Sigmoid colon (tissue), 7 donors: Measurements from ENCODE around the gene CST11. TPM values are rescaled to one million over a fixed set of nuclear protein-coding genes. Genes with fewer than 3 reads are reported as not detected.

Source experiments
- DNase-seq: peaks from one replicate; pipeline ENCODE4 v3.0.0-alpha.2; 2019
- H3K27ac ChIP-seq, 4 donors: fragments of 200-600 bp; sonication (generic); one replicate each; pipeline ENCODE4 v1.5.1; 2016 to 2019; ENCODE audit warnings: mild to moderate bottlenecking in 1 of 4
- H3K27me3 ChIP-seq, 3 donors: fragments of 200-600 bp; sonication (generic); one replicate each; pipeline ENCODE4 v1.5.1; 2019; ENCODE audit warnings: mild to moderate bottlenecking in 1 of 3
- H3K36me3 ChIP-seq, 4 donors: fragments of 200-600 bp; sonication (generic); one replicate each; pipeline ENCODE4 v1.5.1; 2016 to 2019
- H3K4me1 ChIP-seq, 4 donors: fragments of 200-600 bp; sonication (generic); one replicate each; pipeline ENCODE4 v1.5.1; 2017 to 2019
- H3K4me3 ChIP-seq, 4 donors: fragments of 200-600 bp; sonication (generic); one replicate each; pipeline ENCODE4 v1.5.1; 2017 to 2019; ENCODE audit warnings: mild to moderate bottlenecking in 2 of 4, moderate library complexity in 1 of 4
- H3K9me3 ChIP-seq, 4 donors: fragments of 200-600 bp in 3 of 4; sonication (generic) in 3 of 4; one replicate each; pipeline versions ENCODE4 v1.5.1 to v1.6.1; 2013 to 2019
- EP300 ChIP-seq, 4 donors: sonication (generic); formaldehyde crosslinking; IDR thresholded peaks; one replicate each; pipeline ENCODE4 v1.6.1; 2017; ENCODE audit warnings: antibody characterized with exemption in 4 of 4
- POLR2A ChIP-seq, 2 donors: fragments of 450-650 bp; IDR thresholded peaks; one replicate each; pipeline ENCODE4 v1.6.1; 2016; ENCODE audit warnings: antibody characterized with exemption in 2 of 2, mild to moderate bottlenecking in 2 of 2, moderate library complexity in 2 of 2
- POLR2AphosphoS5 ChIP-seq, 4 donors: sonication (generic); formaldehyde crosslinking; IDR thresholded peaks; one replicate each; pipeline ENCODE4 v1.6.1; 2017; ENCODE audit warnings: antibody characterized with exemption in 4 of 4
- WGBS, 2 donors: extraction: QIAGEN DNeasy Blood & Tissue Kit; methylation state at CpG; one replicate each; pipeline ENCODE4 v1.1.7; 2013; 5-methylcytosine and 5-hydroxymethylcytosine counted together
- intact Hi-C: fragments of 100-400 bp; cut with DNase I; formaldehyde crosslinking; loops from one replicate; pipeline ENCODE4 v1.15.1; 2023
- polyA plus RNA-seq, 3 donors: library from polyadenylated mRNA; stranded (reverse); fragments of 200-250 nt; gene quantifications; one replicate each; pipeline ENCODE4 v1.2.3, GENCODE V29; 2013
- total RNA-seq, 4 donors: library from RNA; depleted of rRNA; stranded (reverse); fragments of >200 nt; gene quantifications; one replicate each; pipeline ENCODE4 v1.1.0, GENCODE V29; 2016
- TF ChIP-seq, protein P1 (sequence below), 4 experiments: fragments of 450-650 bp in 3 of 4; fragments of 200-600 bp in 1 of 4; IDR thresholded peaks; one replicate each; pipeline ENCODE4 v1.5.1; 2016 to 2019; ENCODE audit warnings: antibody characterized with exemption in 4 of 4, mild to moderate bottlenecking in 3 of 4, moderate library complexity in 2 of 4
- donor health status: healthy with polysubstance abuse.
- donor health status: Bipolar disorder and iron deficiency.
- donor health status: healthy.

CST11 gene
- total and polyA plus RNA-seq, 7 donors: not detected

DNA sequence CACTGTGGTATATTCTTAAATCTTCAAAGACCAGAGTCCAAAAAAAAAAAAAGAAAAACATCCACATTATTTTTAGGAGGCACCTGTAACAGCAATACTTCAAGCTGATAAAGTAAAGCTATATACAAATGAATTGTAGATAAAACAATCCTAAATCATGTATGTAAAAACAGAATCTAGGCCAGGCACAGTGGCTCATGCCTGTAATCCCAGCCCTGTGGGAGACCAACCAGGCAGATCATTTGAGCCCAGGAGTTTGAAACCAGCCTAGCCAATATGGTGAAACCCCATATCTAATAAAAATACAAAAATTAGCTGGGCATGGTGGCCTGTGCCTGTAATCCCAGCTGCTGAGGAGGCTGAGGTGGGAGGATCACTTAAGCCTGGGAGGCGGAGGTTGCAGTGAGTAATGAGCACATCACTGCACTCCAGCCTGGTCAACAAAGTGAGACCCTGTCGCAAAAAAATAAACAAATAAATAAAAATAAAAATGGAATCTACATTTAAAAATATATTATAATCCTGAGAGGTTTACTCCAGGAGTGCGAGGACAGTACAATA is 38.7 kb downstream of the CST11 start:
- TF ChIP-seq POLR2AphosphoS5 (IDR thresholded peaks at IDR 0.05) (no peak), EP300 (IDR thresholded peaks at IDR 0.05) (no peak), POLR2A (IDR thresholded peaks at IDR 0.05) (no peak)
- TF ChIP-seq, protein P1, sequence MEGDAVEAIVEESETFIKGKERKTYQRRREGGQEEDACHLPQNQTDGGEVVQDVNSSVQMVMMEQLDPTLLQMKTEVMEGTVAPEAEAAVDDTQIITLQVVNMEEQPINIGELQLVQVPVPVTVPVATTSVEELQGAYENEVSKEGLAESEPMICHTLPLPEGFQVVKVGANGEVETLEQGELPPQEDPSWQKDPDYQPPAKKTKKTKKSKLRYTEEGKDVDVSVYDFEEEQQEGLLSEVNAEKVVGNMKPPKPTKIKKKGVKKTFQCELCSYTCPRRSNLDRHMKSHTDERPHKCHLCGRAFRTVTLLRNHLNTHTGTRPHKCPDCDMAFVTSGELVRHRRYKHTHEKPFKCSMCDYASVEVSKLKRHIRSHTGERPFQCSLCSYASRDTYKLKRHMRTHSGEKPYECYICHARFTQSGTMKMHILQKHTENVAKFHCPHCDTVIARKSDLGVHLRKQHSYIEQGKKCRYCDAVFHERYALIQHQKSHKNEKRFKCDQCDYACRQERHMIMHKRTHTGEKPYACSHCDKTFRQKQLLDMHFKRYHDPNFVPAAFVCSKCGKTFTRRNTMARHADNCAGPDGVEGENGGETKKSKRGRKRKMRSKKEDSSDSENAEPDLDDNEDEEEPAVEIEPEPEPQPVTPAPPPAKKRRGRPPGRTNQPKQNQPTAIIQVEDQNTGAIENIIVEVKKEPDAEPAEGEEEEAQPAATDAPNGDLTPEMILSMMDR (IDR thresholded peaks at IDR 0.05): no peak
- Histone ChIP-seq H3K27me3 (no peaks in the 10 kb centered on the region), H3K27ac (no peak overlapping the region), H3K4me1 (peaks cover 0 to 52% (median 16%) of the 10 kb centered on the region in 4 donors), H3K9me3 (no peaks in the 10 kb centered on the region), H3K36me3 (no peaks in the 10 kb centered on the region), H3K4me3 (no peak overlapping the region)
- 93 to 97% methylated on average over 3 of the region's 3 CpGs for WGBS, 2 donors
- DNase-seq: no peak
- intact Hi-C loops: no loop called here

- H3K4me3 ChIP-seq: no peak overlapping the region
- no peaks in the 10 kb centered on the region for H3K9me3 ChIP-seq
- no peaks in the 10 kb centered on the region for H3K27me3 ChIP-seq
- TF ChIP-seq, protein P1 (IDR thresholded peaks at IDR 0.05): no peak
- no peak for TF ChIP-seq EP300 (IDR thresholded peaks at IDR 0.05)
- no peak for TF ChIP-seq POLR2AphosphoS5 (IDR thresholded peaks at IDR 0.05)
- no peak for TF ChIP-seq POLR2A (IDR thresholded peaks at IDR 0.05)
- no peak overlapping the region for H3K27ac ChIP-seq
- H3K36me3 ChIP-seq: no peaks in the 10 kb centered on the region
- H3K4me1 ChIP-seq: peaks cover 0 to 37% (median 8%) of the 10 kb centered on the region in 4 donors
- intact Hi-C loops: no loop called here
- DNase-seq: no peak
- WGBS, 2 donors: 62 to 80% methylated on average over 1 of the region's 1 CpG
Measured at GRCh38 chr20:23412026-23412425, 40.6 kb downstream of the CST11 start.

DNA sequence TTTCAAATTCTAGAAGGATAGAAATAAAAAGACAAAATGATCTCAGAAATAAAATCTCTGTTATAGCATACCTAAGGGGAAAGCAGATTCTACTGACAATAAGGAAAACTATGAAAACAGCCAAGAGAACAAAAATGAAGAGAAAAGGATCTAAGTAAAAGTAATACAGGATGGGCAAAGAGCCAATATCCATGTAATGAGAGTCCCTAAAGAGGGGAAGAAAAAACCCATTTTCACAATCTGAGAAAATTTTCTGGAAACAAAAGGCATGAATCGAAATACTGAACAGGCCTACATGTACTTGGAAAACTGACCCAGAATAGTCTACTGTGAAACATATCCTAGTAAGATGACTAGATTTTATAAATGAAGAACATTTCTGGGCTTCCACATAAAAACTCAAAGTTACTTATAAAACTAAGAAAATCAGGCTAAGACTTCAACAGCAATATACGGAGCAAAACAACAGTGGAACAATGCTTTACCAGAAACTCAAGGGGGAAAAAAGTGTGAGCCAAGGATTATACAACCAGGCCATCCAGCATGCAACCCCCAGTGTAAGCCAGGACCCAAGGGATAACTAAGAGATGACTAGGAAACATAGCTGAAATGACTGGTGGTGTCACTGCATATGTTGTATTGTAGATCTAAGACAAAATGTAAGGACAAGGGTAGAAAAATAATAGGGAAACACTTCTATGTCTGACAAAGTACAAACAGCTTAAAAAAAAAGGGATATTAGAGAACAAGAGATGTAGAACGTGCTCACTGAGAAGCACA is 41.6 kb downstream of the CST11 start:
- WGBS, 2 donors: 92% methylated on average over 3 of the region's 3 CpGs
- intact Hi-C loops: no loop called here
- TF ChIP-seq EP300 (IDR thresholded peaks at IDR 0.05) (no peak), POLR2AphosphoS5 (IDR thresholded peaks at IDR 0.05) (no peak), POLR2A (IDR thresholded peaks at IDR 0.05) (no peak)
- TF ChIP-seq, protein P1 (IDR thresholded peaks at IDR 0.05): no peak
- Histone ChIP-seq H3K4me3 (no peak overlapping the region), H3K4me1 (peaks cover 0 to 30% (median 8%) of the 10 kb centered on the region in 4 donors), H3K9me3 (no peaks in the 10 kb centered on the region), H3K36me3 (no peaks in the 10 kb centered on the region), H3K27me3 (no peaks in the 10 kb centered on the region), H3K27ac (no peak overlapping the region)
- no peak for DNase-seq

DNA sequence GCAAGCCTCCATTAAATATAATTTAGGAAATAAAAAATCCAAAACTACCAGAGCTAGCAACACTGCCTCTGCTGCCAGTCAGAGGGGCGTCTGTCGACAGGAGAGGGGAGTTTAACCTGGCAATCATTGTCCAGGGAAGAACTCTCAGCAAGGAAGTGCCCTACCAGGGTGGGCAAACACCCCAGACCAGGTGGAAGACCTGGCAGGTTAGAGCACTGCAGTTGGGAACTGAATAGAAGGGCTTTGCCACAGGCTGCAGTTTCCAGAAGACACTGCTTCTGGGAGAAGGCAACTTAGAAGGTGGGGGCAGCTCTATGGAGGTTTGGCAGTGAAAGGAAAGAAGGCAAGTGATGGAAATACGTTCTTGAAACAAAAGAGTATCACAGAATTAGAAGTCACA is 42.9 kb downstream of the CST11 start:
- intact Hi-C loops: no loop called here
- 91 to 92% methylated on average over 3 of the region's 3 CpGs for WGBS, 2 donors
- H3K27ac ChIP-seq: no peak overlapping the region
- peaks cover 0 to 24% (median 8%) of the 10 kb centered on the region in 4 donors for H3K4me1 ChIP-seq
- DNase-seq: no peak
- no peak overlapping the region for H3K4me3 ChIP-seq
- H3K9me3 ChIP-seq: no peaks in the 10 kb centered on the region
- no peak for TF ChIP-seq POLR2A (IDR thresholded peaks at IDR 0.05)
- no peak for TF ChIP-seq EP300 (IDR thresholded peaks at IDR 0.05)
- TF ChIP-seq, protein P1 (IDR thresholded peaks at IDR 0.05): no peak
- no peak for TF ChIP-seq POLR2AphosphoS5 (IDR thresholded peaks at IDR 0.05)
- H3K36me3 ChIP-seq: no peaks in the 10 kb centered on the region
- no peaks in the 10 kb centered on the region for H3K27me3 ChIP-seq
